PC-9 (cell line): ENCODE data around the gene ERMN.

Source experiments
- CTCF ChIP-seq: fragments of 200-600 bp; sonication (generic); conservative IDR thresholded peaks from 2 replicates; pipeline ENCODE4 v1.6.1; 2017; ENCODE audit warnings: mixed run types, antibody characterized with exemption, mild to moderate bottlenecking, moderate library complexity
- EZH2 ChIP-seq: fragments of 200-600 bp; sonication (generic); IDR thresholded peaks from 2 replicates; pipeline ENCODE4 v1.8.0; 2017; ENCODE audit warnings: antibody characterized with exemption, low read depth

GRCh38 chr2:157361526-157361925 lies 35.9 kb upstream of the ERMN start:
- TF ChIP-seq CTCF, result no peak
- TF ChIP-seq EZH2, result no peak
